ENCODE measurements around the gene GGA2. TPM values are rescaled to one million over a fixed set of nuclear protein-coding genes. Genes with fewer than 3 reads are reported as not detected.
"Not testable (repeated sequence)": the region's sequence is repeated elsewhere in the genome, so short reads cannot be mapped to it uniquely, and the experiment has no call there.

GGA2 gene, protein sequence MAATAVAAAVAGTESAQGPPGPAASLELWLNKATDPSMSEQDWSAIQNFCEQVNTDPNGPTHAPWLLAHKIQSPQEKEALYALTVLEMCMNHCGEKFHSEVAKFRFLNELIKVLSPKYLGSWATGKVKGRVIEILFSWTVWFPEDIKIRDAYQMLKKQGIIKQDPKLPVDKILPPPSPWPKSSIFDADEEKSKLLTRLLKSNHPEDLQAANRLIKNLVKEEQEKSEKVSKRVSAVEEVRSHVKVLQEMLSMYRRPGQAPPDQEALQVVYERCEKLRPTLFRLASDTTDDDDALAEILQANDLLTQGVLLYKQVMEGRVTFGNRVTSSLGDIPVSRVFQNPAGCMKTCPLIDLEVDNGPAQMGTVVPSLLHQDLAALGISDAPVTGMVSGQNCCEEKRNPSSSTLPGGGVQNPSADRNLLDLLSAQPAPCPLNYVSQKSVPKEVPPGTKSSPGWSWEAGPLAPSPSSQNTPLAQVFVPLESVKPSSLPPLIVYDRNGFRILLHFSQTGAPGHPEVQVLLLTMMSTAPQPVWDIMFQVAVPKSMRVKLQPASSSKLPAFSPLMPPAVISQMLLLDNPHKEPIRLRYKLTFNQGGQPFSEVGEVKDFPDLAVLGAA
- total RNA-seq: 38.1 TPM
- long read RNA-seq, full-length matches to known transcripts: 34 of 53 reads
- long read RNA-seq, partial matches to known transcripts: 6 of 53 reads
- long read RNA-seq, other reads (novel, unspliced or antisense): 13 of 53 reads

DNA sequence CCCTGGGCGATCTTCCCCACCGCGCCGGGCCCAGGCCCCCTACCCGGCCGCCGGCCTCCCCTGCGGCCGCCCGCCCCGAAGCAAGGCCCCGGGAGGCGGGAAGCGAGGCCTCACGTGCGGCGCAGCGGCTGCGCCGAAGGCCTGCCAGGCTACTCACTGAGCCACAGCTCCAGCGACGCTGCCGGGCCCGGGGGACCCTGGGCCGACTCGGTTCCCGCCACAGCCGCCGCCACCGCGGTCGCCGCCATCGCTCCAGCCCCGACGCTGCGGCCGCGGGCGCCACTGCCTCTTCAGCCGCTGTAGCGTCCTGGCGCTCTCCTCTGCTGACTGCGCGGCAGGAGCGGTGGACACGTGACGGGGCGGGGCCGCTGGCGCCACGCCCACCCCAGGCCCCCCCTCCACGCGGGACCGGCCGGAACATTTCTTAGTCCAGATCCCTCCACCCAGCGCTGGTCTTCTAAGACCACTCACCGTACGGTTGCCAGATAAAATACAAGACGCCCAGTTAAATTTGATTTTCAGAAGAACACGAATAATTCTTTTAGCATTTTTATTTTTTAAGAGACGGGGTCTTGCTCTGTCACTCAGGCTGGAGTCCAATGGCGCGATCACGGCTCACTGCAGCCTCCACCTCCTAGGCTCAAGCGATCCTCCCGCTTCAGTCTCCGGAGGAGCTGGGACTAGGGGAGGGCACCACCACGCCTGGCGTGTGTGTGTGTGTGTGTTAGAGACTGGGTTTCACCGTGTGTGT is at the start of gene GGA2:
TSS of gene GGA2 (minus strand) at position 331 of the 751 bp plus-strand sequence. CDS start at position 248, 83 bp downstream.
- DNase-seq (ENCODE audit: low spot score): peak; percentile 92
- intact Hi-C loops (cut with DNase I): loop anchor here (10.0 kb wide), 1 partner anchor 84 kb away; the partner anchor contains the start of gene NDUFAB1

DNA sequence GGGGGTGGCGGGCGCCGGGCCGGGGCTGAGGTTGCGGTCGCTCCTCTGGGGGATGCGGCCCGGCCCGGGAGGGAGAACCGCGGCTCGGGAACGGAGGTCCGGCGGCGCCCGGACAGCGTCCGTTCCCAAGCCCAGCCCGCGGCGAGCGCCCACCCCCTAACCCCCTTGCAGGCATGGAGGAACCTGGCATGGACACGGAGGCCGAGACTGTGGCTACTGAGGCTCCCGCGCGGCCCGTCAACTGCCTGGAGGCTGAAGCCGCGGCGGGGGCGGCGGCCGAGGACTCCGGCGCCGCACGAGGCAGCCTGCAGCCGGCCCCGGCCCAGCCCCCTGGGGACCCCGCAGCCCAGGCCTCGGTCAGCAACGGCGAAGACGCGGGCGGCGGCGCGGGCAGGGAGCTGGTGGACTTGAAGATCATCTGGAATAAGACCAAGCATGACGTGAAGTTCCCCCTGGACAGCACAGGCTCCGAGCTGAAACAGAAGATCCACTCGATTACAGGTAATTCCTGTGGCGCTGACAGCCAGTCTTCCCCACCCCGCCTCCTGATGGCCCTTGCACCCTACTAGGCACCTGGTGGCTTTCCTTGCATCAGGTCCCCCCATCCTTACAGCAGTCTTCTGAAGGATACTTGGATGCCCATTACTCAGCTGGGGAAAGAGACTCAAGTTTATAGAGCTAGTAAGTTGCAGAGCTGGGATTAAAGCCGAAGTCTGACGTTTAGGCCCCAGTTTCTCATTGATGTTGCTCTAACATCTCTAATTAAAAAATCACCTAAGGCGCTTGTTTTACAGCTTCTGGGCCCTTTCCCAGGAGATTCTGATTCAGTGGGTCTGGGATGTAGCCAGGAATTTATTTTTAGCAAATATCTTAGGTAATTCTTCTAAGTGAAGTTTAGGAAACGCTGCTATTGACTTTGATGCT is 47.7 kb upstream of the GGA2 start:
- intact Hi-C loops (cut with DNase I): loop anchor here (1.0 to 5.0 kb wide), 3 partner anchors 38 to 84 kb away; partner anchors contain the start of genes DCTN5, NDUFAB1 and PALB2

DNA sequence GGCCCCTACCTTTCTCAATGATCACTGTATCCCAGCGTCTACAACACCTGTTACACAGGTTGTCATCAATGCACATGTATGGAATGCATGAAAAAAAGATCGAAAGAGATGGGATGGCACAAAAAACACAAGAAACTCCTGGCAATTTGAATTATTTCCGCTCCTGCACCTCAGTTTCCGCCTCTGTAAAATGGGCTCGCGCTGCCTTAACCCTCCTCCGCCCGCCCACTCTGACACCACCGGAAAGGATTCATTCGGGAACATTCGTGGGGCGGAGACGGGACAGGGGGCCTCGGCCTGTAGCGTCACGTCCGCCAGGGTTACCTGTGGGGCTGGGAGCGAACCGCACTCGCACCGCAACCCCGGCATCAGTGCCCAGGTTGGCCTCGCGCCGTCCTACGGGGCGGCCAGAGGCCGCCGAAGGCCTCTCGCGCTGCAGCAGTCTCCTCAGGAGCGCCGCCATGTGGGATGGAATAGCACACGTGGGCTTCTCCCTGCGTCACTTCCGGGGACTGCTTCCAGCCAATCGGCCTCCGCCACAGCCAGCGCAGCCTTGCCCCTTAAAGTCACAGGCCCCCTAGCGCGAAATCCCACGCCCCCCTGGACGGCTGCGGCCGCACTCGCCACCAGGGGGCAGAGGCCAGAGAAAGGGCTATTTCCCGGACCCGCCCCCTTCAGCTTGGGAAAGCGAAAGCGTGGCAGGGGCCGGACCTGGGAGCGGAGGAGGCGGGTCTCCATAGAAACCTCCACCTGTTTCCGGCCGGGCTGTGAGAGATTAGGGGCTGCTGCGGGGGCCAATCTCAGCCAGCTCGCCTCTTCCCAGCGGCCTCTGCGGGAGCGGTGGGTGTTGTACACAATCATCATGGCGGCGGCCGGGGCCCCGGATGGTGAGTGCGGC is 46.8 kb upstream of the GGA2 start, which contains the start of the genes EARS2 and UBFD1:
TSS of gene EARS2 (minus strand) at position 470 of the 898 bp plus-strand sequence. CDS start at position 463, 7 bp downstream.
TSS of gene UBFD1 (plus strand) at position 847 of the 898 bp plus-strand sequence. CDS start at position 863, 16 bp downstream.
- peak; percentile 98 for DNase-seq (ENCODE audit: low spot score)
- intact Hi-C loops (cut with DNase I): loop anchor here (1.0 to 5.0 kb wide), 3 partner anchors 39 to 85 kb away; partner anchors contain the start of genes DCTN5, NDUFAB1 and PALB2

More for the DNA sequence above, 47.7 kb upstream of the GGA2 start:
- no peak for DNase-seq (ENCODE audit: low spot score)

DNA sequence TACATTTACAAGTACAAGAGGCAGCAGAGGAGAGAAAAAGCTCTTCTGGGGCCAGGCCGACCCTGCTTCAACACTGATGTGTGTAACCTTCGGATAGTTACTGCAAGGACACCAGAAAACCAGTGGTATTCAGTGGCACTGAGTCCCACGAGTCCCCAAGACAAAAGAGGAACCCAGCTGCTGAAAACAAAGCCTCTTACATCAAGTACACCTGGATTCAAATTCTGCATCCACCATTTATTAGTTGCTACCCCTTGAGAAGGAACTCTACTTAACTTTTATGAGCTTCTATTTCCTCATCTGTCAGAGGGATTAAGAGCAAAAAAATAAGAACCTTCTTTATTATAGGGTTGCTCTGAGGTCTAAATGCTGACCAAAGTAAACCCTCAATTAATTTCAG is 44.2 kb upstream of the GGA2 start:
- intact Hi-C loops (cut with DNase I): no loop called here
- DNase-seq (ENCODE audit: low spot score): no peak

DNA sequence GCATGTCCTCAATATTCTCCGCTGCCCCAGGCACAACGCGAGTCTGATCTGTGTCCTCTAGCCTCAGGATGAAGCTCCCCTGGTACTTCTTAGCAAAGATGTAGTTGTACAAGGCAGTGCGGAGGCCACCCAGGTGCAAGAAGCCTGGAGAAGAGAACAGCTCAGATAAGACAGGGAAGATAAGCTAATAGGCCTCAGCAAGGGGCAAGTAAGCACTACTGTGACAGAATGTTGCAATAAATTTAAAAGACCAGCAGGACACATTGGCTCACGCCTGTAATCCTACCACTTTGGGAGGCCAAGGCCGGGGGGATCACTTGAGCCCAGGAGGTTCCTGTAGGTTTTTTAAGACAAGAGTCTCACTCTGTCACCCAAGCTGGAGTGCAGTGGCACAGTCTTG is 41.9 kb upstream of the GGA2 start:
- intact Hi-C loops (cut with DNase I): no loop called here
- no peak for DNase-seq (ENCODE audit: low spot score)

DNA sequence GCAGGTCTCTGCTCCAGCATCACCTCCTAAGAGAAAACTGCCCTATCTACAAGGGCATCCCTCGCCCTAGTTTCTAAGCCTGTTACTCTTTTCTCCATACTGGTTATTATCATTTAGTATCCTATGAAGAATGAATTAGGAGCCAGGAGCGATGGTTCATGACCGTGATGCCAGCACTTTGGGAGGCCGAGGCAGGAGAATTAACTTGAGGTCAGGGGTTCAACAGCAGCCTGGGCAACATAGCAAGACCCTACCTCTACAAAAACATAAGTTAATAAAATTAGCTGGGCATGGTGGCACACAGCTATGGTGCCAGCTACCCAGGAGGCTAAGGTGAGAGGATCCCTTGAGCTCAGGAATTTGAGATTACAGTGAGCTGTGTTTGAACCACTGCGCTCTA is 39.6 kb upstream of the GGA2 start:
- no peak for DNase-seq (ENCODE audit: low spot score)
- intact Hi-C loops (cut with DNase I): no loop called here

DNA sequence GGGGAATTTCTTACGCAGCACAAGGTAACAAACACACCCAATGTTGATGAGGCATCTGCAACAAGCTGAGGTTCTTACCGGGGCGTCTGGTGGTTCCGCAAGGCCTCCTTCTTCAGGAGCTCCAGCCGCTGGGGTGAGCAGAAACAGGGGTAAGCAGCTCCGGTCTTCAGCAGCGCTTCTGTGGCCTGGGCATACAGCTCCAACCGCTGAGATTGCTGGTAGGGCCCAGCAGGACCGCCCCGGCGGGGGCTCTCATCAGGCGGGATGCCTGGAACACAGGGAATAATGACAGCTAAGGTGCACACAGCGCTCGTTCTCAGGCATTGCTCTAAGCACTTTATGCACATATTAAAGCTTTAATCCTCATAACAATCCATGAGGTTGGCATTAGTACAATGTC is 34.1 kb upstream of the GGA2 start:
- DNase-seq (ENCODE audit: low spot score): no peak
- intact Hi-C loops (cut with DNase I): no loop called here

DNA sequence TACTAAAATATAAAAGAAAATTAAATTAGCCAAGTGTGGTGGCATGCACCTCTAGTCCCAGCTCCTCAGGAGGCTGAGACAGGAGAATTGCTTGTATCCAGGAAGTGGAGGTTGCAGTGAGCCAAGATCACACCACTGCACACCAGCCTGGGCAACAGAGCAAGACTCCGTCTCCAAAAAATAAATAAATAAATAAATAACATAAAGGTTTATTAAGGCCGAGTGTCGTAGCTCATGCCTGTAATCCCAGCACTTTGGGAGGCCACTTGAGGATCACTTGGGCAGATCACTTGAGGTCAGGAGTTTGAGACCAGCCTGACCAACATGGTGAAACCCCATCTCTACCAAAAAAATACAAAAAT is 30.5 kb upstream of the GGA2 start:
- DNase-seq (ENCODE audit: low spot score); intact Hi-C loops (cut with DNase I): not testable (repeated sequence)

DNA sequence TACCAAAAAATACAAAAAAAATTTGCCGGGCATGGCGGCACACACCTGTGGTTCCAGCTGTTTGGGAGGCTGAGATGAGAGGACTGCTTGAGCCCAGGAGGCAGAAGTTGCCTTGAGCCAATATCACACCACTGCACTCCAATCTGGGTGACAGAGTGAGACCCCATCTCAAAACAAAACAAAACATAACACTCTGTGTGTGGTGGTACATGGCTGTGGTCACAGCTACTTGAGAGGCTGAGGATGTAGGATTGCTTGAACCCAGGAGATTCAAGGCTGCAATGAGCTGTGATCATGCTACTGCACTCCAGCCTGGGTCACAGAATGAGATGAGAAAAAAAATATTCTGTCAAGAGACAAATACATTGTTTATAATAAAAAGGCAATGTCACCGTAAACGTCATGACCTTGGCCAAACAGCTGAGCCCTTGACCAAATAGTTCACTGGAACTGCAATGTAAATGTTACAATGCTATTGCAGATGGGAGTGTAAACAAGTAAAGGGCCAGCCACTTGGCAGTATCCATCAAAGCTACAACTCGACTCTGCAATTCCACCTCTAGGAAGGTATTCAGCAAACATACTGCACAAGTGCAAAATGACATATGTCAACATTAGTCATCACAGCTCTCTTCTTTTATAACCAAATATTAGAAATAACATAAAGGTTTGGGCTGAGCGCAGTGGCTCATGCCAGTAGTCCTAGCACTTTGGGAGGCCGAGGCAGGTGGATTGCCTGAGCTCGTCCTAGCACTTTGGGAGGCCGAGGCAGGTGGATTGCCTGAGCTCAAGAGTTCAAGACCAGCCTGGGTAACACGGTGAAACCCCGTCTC is 29.9 kb upstream of the GGA2 start:
- intact Hi-C loops (cut with DNase I): no loop called here
- DNase-seq (ENCODE audit: low spot score): no peak

DNA sequence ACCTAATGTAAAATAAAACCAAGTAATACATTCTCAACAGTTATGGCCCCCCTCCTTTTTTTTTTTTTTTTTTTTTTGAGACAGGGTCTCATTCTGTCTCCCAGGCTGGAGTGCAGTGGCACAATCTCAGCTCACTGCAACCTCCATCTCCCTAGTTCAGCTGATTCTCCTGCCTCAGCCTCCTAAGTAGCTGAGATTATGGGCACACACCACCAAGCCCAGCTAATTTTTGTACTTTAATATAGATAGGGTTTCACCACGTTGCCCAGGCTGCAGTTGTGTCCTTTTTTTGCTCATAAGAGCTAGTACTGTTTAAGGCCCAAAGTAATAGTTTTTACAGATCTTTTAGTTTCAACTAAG is 28.6 kb upstream of the GGA2 start:
- intact Hi-C loops (cut with DNase I): no loop called here
- DNase-seq (ENCODE audit: low spot score): no peak

DNA sequence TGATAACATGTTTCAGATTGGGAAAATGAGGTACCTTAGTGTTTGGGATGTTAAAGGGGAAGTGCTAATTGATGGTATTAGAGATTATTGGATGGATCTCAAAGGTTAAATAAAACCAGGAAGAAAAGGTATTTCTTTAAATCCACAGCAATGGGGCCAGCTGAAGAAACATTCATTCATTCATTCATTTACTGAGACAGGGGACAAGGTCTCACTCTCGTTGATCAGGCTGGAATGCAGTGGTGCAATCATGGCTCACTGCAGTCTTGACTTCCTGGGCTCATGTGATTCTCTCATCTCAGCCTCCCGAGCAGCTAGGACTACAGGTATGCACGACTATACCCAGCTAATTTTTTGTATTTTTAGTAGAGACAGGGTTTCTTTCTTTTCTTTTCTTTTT is 27.1 kb upstream of the GGA2 start:
- intact Hi-C loops (cut with DNase I): no loop called here
- no peak for DNase-seq (ENCODE audit: low spot score)

DNA sequence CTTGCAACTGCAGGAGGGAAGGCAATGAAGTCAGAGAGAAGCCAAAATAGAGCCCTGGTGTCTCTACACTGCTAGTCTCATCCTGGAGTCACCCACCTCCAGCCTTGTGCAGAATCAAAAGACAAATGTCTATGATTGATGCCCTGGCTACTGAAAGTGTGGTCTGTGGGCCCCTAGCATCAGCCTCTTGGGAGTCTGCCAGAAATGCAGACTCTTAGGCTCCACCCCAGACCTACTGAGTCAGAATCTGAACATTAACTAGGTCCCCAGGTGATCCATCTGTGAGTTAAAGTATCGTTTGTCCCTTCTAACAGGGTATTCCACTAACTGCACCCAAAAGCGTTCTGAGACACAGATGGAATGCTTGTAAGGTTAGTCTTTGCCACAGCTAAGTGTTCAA is 25.6 kb upstream of the GGA2 start:
- intact Hi-C loops (cut with DNase I): no loop called here
- no peak for DNase-seq (ENCODE audit: low spot score)

DNA sequence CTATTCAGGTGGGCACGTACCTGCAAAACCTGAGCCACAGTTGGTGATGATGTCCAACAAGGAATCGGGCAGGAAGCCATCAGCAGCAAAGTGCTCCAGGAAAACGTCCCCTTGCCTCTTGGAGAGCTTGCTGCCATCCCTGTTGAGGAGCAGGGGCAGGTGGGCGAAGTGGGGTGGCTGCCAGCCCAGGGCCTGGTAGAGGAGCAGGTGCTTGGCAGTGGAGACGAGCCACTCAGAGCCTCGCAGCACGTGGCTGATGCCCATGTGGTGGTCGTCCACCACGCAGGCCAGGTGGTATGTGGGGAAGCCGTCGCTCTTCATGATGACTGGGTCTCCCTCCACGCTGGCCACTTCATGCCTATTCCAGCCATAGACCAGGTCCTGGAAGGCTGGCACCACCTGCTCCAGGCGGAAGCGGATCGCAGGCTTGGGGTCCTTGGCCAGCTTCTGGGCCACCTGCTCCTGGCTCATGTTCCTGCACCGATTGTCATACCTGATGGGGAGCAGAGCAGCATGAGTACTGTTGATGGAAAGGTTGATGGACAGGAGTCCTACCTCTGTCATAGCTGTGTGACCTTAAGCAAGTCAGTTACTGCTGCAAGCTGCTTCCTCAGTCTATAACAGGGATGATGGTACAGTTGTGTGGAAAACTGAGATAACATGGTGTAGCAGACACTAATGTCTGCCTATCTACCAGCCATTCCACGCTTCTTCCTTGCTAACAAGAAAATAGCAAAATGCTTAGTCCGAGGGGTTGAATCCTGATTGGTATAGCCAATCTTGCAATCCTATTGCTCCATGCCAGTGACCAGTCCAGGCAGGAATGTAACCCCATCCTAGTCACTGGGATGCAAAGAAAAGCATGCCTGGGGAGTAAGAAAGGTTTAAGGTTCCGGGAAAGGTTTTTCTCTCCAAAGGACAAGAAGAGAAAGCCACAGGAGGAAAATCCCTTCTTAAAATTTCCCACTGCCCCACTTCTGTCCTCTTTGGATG is 24.9 kb upstream of the GGA2 start:
- DNase-seq (ENCODE audit: low spot score): no peak

DNA sequence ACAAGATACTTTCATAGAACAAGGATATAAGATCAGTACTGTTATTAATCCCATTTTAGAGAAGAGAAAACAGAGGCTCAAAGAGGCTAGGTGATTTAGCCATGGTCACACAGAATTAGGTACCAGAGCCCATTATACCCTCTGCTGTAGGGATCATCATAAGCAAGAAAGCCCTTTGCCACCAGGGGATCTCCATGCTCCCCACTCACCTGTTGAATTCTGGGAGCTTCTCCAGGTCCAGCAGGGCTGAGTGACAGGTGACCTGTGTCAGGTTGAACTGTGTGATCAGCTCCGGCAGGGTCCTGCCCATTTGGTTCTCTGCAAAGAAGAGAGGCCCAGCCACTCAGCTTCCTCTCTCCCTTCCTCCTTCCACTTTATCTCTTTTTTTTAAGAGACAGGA is 22.2 kb upstream of the GGA2 start:
- DNase-seq (ENCODE audit: low spot score): no peak
- intact Hi-C loops (cut with DNase I): no loop called here

More for the DNA sequence above, 24.9 kb upstream of the GGA2 start:
- intact Hi-C loops (cut with DNase I): no loop called here

DNA sequence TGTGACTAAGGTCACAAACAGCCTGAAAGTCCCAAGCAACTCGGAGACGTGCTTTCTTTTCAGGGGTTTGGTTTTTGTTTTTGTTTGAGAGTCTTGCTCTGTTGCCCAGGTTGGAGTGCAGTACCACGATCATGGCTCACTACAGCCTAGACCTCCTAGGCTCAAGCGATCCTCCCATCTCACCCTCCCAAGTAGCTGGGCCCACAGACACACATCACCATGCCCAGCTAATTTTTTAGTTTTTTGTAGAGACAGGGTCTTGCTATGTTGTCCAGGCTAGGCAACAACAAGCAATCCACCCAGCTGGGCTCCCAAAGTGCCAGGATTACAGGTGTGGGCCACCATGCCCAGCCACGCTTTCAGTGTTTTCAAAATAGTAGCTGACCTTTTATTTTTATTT is 19.8 kb upstream of the GGA2 start:
- intact Hi-C loops (cut with DNase I): no loop called here
- no peak for DNase-seq (ENCODE audit: low spot score)

Measured in cardiac septum (tissue), 1 donor.